ENCODE results near the gene RASD1. TPM values are rescaled to one million over a fixed set of nuclear protein-coding genes. Genes with fewer than 3 reads are reported as not detected.

The RASD1 gene
- 1.4 and 3.7 TPM in 2 replicates for total RNA-seq (2014; rRNA removed; shearing (Covaris generic))
- polyA plus RNA-seq (2016; fragmentation: Nextera tagmentation; extraction: Ambion mirVana), result 3.6 and 3.9 TPM in 2 replicates
- long read RNA-seq, partial matches to known transcripts, result 0 of 2 reads
- long read RNA-seq, other reads (novel, unspliced or antisense), result 0 of 2 reads

- ATAC-seq, result peak; percentile 76
- Mint-ChIP-seq H3K36me3 (ENCODE audit: low read depth) (peaks cover 13% of the 10 kb centered on the region; the same call in 2 of the 3 replicates), H3K4me1 (peaks cover 37% of the 10 kb centered on the region), H3K9me3 (no peaks in the 10 kb centered on the region; the same call in 2 of the 3 replicates), H3K4me3 (peak within 1 kb of the TSS; percentile 76), H3K27ac (no peak within 1 kb of the TSS), H3K27me3 (ENCODE audit: insufficient read depth, low read depth, poor library complexity) (peaks cover 35% of the 10 kb centered on the region)
- H2AFZ ChIP-seq, result peak within 1 kb of the TSS; percentile 99
- H3K27ac ChIP-seq (ENCODE audit: low read depth), result no peak within 1 kb of the TSS
- peaks cover 15% of the 10 kb centered on the region; the same call in 1 of the 2 replicates for H4K20me1 ChIP-seq (replicated peaks; ENCODE audit: insufficient read depth)
- H3K4me2 ChIP-seq, result peak within 1 kb of the TSS; percentile 96
- H3K36me3 ChIP-seq (ENCODE audit: insufficient read depth), result no peaks in the 10 kb centered on the region
- H3K9me2 ChIP-seq (ENCODE audit: insufficient read depth), result no peaks in the 10 kb centered on the region
- peaks cover 3% of the 10 kb centered on the region for H3F3A ChIP-seq (replicated peaks; ENCODE audit: low read depth)
- peaks cover 29% of the 10 kb centered on the region for H3K4me1 ChIP-seq (ENCODE audit: insufficient read depth)
- DNase-seq (ENCODE audit: low spot score), result peak; percentile 87
- peak within 1 kb of the TSS; percentile 91 for H3K4me3 ChIP-seq
- TF ChIP-seq NANOG (IDR thresholded peaks at IDR 0.05; ENCODE audit: borderline replicate concordance) (no peak), ZNF331 (CRISPR knock-in tag; IDR thresholded peaks at IDR 0.05; ENCODE audit: low read depth) (no peak), CREB1 (CRISPR knock-in tag; IDR thresholded peaks at IDR 0.05; ENCODE audit: low read depth) (peak; percentile 79), POLR2AphosphoS5 (IDR thresholded peaks at IDR 0.05; ENCODE audit: low read depth) (peak; percentile 84), ZNF462 (CRISPR knock-in tag; IDR thresholded peaks at IDR 0.05) (no peak), ZNF114 (CRISPR knock-in tag; IDR thresholded peaks at IDR 0.05) (no peak), CTCF (conservative IDR thresholded peaks at IDR 0.05; ENCODE audit: low read depth in 2 of 2) (peak; percentile 67 to 83), REST (IDR thresholded peaks at IDR 0.05; ENCODE audit: unreplicated experiment) (no peak), JUNB (IDR thresholded peaks at IDR 0.05; ENCODE audit: unreplicated experiment) (no peak), EZH2phosphoT487 (IDR thresholded peaks at IDR 0.05; ENCODE audit: unreplicated experiment) (no peak), STAT1 (IDR thresholded peaks at IDR 0.05; ENCODE audit: unreplicated experiment) (no peak), EZH2 (IDR thresholded peaks at IDR 0.05; ENCODE audit: low read depth, unreplicated experiment) (no peak), ETS1 (IDR thresholded peaks at IDR 0.05) (no peak)
- H3K79me2 ChIP-seq (replicated peaks; ENCODE audit: insufficient read depth), result no peaks in the 10 kb centered on the region
- H3K27me3 ChIP-seq (ENCODE audit: insufficient read depth), result peaks cover 25% of the 10 kb centered on the region
These were observed at the start of gene RASD1 for GRCh38 chr17:17496189-17497064. TSS of gene RASD1 (minus strand) at chr17:17496395. CDS start at chr17:17496181, 214 bp downstream.
